GM23248 (cell line): Measurements from ENCODE around the gene CDX2. TPM values are rescaled to one million over a fixed set of nuclear protein-coding genes. Genes with fewer than 3 reads are reported as not detected.

Experiments
- DNase-seq: peaks from one replicate; pipeline ENCODE4 v3.0.0-alpha.2; 2015
- H2AFZ ChIP-seq: fragments of 200-600 bp; sonication (generic); 2 replicates; pipeline ENCODE4 v1.6.1; 2016; ENCODE audit warnings: antibody characterized with exemption
- H3F3A ChIP-seq: fragments of 200-600 bp; sonication (generic); 2 replicates; pipeline ENCODE4 v1.6.1; 2016; ENCODE audit warnings: mild to moderate bottlenecking, antibody characterized with exemption, mixed run types; ENCODE audit not compliant: insufficient read depth
- H3K27ac ChIP-seq: fragments of 200-600 bp; sonication (generic); 2 replicates; pipeline ENCODE4 v1.5.1; 2016; ENCODE audit warnings: mild to moderate bottlenecking
- H3K27me3 ChIP-seq: fragments of 200-600 bp; sonication (generic); replicated peaks from 2 replicates; pipeline ENCODE4 v1.6.1; 2016; ENCODE audit warnings: mild to moderate bottlenecking; ENCODE audit not compliant: insufficient read depth
- H3K36me3 ChIP-seq: fragments of 200-600 bp; sonication (generic); 2 replicates; pipeline ENCODE4 v1.6.1; 2016; ENCODE audit warnings: low read depth, mild to moderate bottlenecking
- H3K4me1 ChIP-seq: fragments of 200-600 bp; sonication (generic); 2 replicates; pipeline ENCODE4 v1.6.1; 2016; ENCODE audit warnings: mild to moderate bottlenecking; ENCODE audit not compliant: insufficient read depth
- H3K4me2 ChIP-seq: fragments of 200-600 bp; sonication (generic); one replicate; pipeline ENCODE4 v1.6.1; 2016; ENCODE audit warnings: mild to moderate bottlenecking; ENCODE audit not compliant: unreplicated experiment
- H3K4me3 ChIP-seq: fragments of 200-600 bp; sonication (generic); 2 replicates; pipeline ENCODE4 v1.5.1; 2016; ENCODE audit warnings: mild to moderate bottlenecking
- H3K79me2 ChIP-seq: fragments of 200-600 bp; sonication (generic); 2 replicates; pipeline ENCODE4 v1.6.1; 2016; ENCODE audit warnings: mild to moderate bottlenecking; ENCODE audit not compliant: insufficient read depth
- H3K9ac ChIP-seq: fragments of 200-600 bp; sonication (generic); 2 replicates; pipeline ENCODE4 v1.6.1; 2016; ENCODE audit warnings: mild to moderate bottlenecking
- H3K9me2 ChIP-seq: fragments of 200-600 bp; sonication (generic); 2 replicates; pipeline ENCODE4 v1.6.1; 2016; ENCODE audit warnings: mixed run types, mild to moderate bottlenecking, moderate library complexity; ENCODE audit not compliant: insufficient read depth
- H3K9me3 ChIP-seq: fragments of 200-600 bp; sonication (generic); one replicate; pipeline ENCODE4 v1.6.1; 2017; ENCODE audit warnings: low read depth
- H4K20me1 ChIP-seq: fragments of 200-600 bp; sonication (generic); 2 replicates; pipeline ENCODE4 v1.6.0; 2016; ENCODE audit not compliant: insufficient read depth
- EZH2 ChIP-seq: fragments of 200-600 bp; sonication (generic); IDR thresholded peaks from 2 replicates; pipeline ENCODE4 v1.6.1; 2018; ENCODE audit warnings: antibody characterized with exemption, mild to moderate bottlenecking; ENCODE audit not compliant: insufficient read depth, poor library complexity, severe bottlenecking
- EZH2phosphoT487 ChIP-seq: fragments of 200-600 bp; sonication (generic); IDR thresholded peaks from 2 replicates; pipeline ENCODE4 v1.6.1; 2018; ENCODE audit warnings: antibody characterized with exemption, moderate library complexity, mild to moderate bottlenecking, low read depth; ENCODE audit not compliant: insufficient read depth
- WGBS, 2 experiments: methylation state at CpG; one replicate each; pipeline ENCODE4 v1.1.6; 2015 to 2017; ENCODE audit warnings: low lambda C conversion rate in 2 of 2, low coverage in 1 of 2; ENCODE audit errors: missing lambda C conversion rate in 2 of 2; 5-methylcytosine and 5-hydroxymethylcytosine counted together
- in situ Hi-C: fragments of 300-500 bp; cut with MboI; formaldehyde crosslinking; loops from 2 replicates; pipeline ENCODE4 v1.15.0; 2020
- polyA plus RNA-seq: library from polyadenylated mRNA; unstranded; fragments of >200 nt; fragmentation: Nextera tagmentation; extraction: Ambion mirVana; gene quantifications from 2 replicates; pipeline ENCODE4 v1.2.1, GENCODE V29; 2016
- total RNA-seq: library from RNA; depleted of rRNA; stranded (reverse); fragments of >200 nt; shearing (Covaris generic); gene quantifications from 2 replicates; pipeline ENCODE4 v1.2.3, GENCODE V29; 2014; rRNA removed

Gene CDX2
- total RNA-seq (not detected in 2 replicates), polyA plus RNA-seq (not detected in 2 replicates)

DNA sequence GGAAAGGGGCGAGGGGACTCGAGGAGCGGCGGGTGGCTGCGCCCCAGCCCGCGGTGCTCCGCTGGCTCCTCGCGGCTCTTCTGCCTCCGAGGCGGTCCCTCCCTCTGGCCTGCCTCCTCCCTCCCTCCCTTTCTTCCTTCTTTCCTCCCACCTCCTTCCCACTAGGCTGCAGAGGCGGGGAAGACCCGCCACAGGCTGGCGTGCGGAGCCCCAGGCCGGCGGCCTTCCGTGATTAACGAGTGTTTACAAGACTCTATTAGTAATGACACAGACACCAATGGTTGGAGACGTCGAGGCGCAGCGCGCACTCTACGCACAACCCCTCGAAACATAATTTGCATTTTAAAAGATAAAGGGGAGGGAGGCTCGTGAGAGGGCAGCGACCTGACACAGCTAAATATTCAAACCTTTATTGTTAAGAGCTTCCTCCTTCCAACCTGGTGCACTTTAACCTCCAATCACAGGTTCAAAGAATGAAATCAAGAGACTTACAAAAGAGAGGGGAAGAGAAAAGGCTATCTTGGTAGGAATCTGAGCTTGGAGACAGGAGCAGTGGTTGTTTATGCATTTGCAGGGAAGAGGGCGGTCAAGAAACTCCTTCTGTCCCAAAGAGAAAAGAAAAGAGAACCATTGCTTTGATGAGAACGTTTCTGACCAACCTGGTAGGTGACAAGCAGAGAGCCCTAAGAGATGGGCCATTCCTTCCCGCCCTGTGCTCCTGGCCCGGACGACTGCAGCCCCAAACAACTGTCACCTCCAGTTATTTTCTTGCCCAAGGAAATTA is at the start of gene CDX2:
CDX2 (minus strand) TSS at position 234 of the 784 bp plus-strand sequence. CDS start 309 bp downstream, outside the sequence.
- no peak within 1 kb of the TSS for H2AFZ ChIP-seq
- WGBS, 2 experiments = 9% methylated on average over 22 to 34 of the region's 34 CpGs

DNA sequence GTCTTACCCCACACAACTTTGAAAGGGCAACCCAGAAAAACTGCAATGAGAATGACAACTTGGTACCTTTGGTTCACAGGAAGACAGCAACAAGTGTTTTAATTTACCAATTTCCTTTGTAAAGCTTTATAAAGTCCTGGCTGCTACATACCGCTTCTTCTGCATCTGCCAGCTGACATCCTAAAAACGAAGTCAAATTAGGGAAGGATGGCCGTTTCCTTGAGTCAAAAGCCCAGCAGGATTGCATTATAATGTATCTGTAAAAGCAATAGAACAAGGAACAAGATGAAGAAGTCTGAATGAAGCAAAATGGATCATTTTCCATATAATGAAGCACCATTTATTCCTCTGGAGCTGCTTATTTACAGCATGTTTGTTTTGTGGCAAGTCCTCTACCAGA is 45.2 kb upstream of the CDX2 start:
- H3K4me1 ChIP-seq = no peaks in the 10 kb centered on the region
- H3K4me2 ChIP-seq = no peak overlapping the region
- H4K20me1 ChIP-seq = no peaks in the 10 kb centered on the region
- no peaks in the 10 kb centered on the region for H3K79me2 ChIP-seq
- DNase-seq = no peak
- no peak overlapping the region for H3K4me3 ChIP-seq
- H3K27me3 ChIP-seq = peaks cover 19% of the 10 kb centered on the region
- TF ChIP-seq EZH2phosphoT487 = no peak
- TF ChIP-seq EZH2 = no peak
- no peak overlapping the region for H2AFZ ChIP-seq
- no peaks in the 10 kb centered on the region for H3K9me3 ChIP-seq
- in situ Hi-C loops = no loop called here
- no peak overlapping the region for H3K9ac ChIP-seq
- H3K36me3 ChIP-seq = no peaks in the 10 kb centered on the region
- no peaks in the 10 kb centered on the region for H3F3A ChIP-seq
- no peaks in the 10 kb centered on the region for H3K9me2 ChIP-seq
- no peak overlapping the region for H3K27ac ChIP-seq
- 6 to 10% methylated on average over 3 of the region's 3 CpGs for WGBS, 2 experiments

More for the DNA sequence above, at the start of gene CDX2:
- Histone ChIP-seq H3K36me3 (no peaks in the 10 kb centered on the region), H3K79me2 (no peaks in the 10 kb centered on the region), H3F3A (no peaks in the 10 kb centered on the region), H3K9ac (no peak within 1 kb of the TSS), H3K4me2 (no peak within 1 kb of the TSS), H3K4me1 (no peaks in the 10 kb centered on the region), H3K27me3 (peaks cover 96% of the 10 kb centered on the region), H3K9me2 (no peaks in the 10 kb centered on the region), H3K4me3 (no peak within 1 kb of the TSS), H4K20me1 (no peaks in the 10 kb centered on the region), H3K9me3 (no peaks in the 10 kb centered on the region), H3K27ac (no peak within 1 kb of the TSS)
- TF ChIP-seq EZH2 (no peak), EZH2phosphoT487 (peak; percentile 51; the same call in 1 of the 2 replicates)
- in situ Hi-C loops = no loop called here
- DNase-seq = no peak

- 38 to 63% methylated on average over 1 of the region's 1 CpG for WGBS, 2 experiments
- Histone ChIP-seq H3F3A (no peaks in the 10 kb centered on the region), H3K4me3 (no peak overlapping the region), H3K9me3 (no peaks in the 10 kb centered on the region), H3K27ac (no peak overlapping the region), H2AFZ (no peak overlapping the region), H3K4me1 (no peaks in the 10 kb centered on the region), H3K36me3 (no peaks in the 10 kb centered on the region), H3K9ac (no peak overlapping the region), H3K79me2 (no peaks in the 10 kb centered on the region), H3K9me2 (no peaks in the 10 kb centered on the region), H3K4me2 (no peak overlapping the region), H4K20me1 (no peaks in the 10 kb centered on the region), H3K27me3 (peaks cover 24% of the 10 kb centered on the region)
- no peak for TF ChIP-seq EZH2
- TF ChIP-seq EZH2phosphoT487 = no peak
- in situ Hi-C loops = no loop called here
- DNase-seq = no peak
Observed at GRCh38 chr13:28013482-28013881, 44.4 kb upstream of the CDX2 start.

- Histone ChIP-seq H3K36me3 (no peaks in the 10 kb centered on the region), H4K20me1 (no peaks in the 10 kb centered on the region), H3K4me2 (no peak overlapping the region), H2AFZ (no peak overlapping the region), H3K27me3 (peaks cover 27% of the 10 kb centered on the region), H3K4me3 (no peak overlapping the region), H3K4me1 (no peaks in the 10 kb centered on the region), H3K9me2 (no peaks in the 10 kb centered on the region), H3K79me2 (no peaks in the 10 kb centered on the region), H3K9me3 (no peaks in the 10 kb centered on the region), H3K9ac (no peak overlapping the region), H3K27ac (no peak overlapping the region), H3F3A (no peaks in the 10 kb centered on the region)
- in situ Hi-C loops = no loop called here
- DNase-seq = no peak
- TF ChIP-seq EZH2 = no peak
- no peak for TF ChIP-seq EZH2phosphoT487
Observed at GRCh38 chr13:28012896-28013295, 43.8 kb upstream of the CDX2 start.

- WGBS, 2 experiments = 64 to 72% methylated on average over 4 of the region's 4 CpGs
- H3K4me1 ChIP-seq = no peaks in the 10 kb centered on the region
Observed at GRCh38 chr13:28012383-28012782, 43.3 kb upstream of the CDX2 start.

More at GRCh38 chr13:28012383-28012782, 43.3 kb upstream of the CDX2 start:
- Histone ChIP-seq H4K20me1 (no peaks in the 10 kb centered on the region), H3F3A (no peaks in the 10 kb centered on the region), H3K4me2 (no peak overlapping the region), H3K9me3 (no peaks in the 10 kb centered on the region), H2AFZ (no peak overlapping the region), H3K27ac (no peak overlapping the region), H3K27me3 (peaks cover 27% of the 10 kb centered on the region), H3K36me3 (no peaks in the 10 kb centered on the region), H3K9me2 (no peaks in the 10 kb centered on the region), H3K4me3 (no peak overlapping the region), H3K79me2 (no peaks in the 10 kb centered on the region), H3K9ac (no peak overlapping the region)
- in situ Hi-C loops = no loop called here
- TF ChIP-seq EZH2 = no peak
- no peak for TF ChIP-seq EZH2phosphoT487
- DNase-seq = peak; percentile 9
